Kidney (tissue), 14 donors: Measurements from ENCODE around the gene B3GALT6. TPM values are rescaled to one million over a fixed set of nuclear protein-coding genes. Genes with fewer than 3 reads are reported as not detected.

Experiments
- DNase-seq, 5 donors: peaks; one replicate each; pipeline ENCODE4 v3.0.0-alpha.2; 2013 to 2020
- FAIRE-seq: peaks from 2 replicates; lab custom pipeline; 2012; peaks lifted over from hg19 to GRCh38; lab: Jason Lieb, UNC
- H3K27ac ChIP-seq, 2 donors: one replicate each; pipeline ENCODE4 v1.7.0; 2013; ENCODE audit warnings: low read depth in 2 of 2, low read length in 2 of 2, inconsistent platforms in 1 of 2
- H3K27me3 ChIP-seq: one replicate; pipeline ENCODE4 v1.7.1; 2013; ENCODE audit warnings: low read length, inconsistent platforms; ENCODE audit not compliant: control insufficient read depth, insufficient read depth
- H3K36me3 ChIP-seq, 3 donors: one replicate each; pipeline versions ENCODE4 v1.7.0 to v1.7.1; 2013; ENCODE audit warnings: low read length in 3 of 3, control low read depth in 1 of 3, inconsistent platforms in 1 of 3; ENCODE audit not compliant: insufficient read depth in 3 of 3, control insufficient read depth in 2 of 3
- H3K4me1 ChIP-seq, 3 donors: one replicate each; pipeline versions ENCODE4 v1.7.0 to v1.7.1; 2013; ENCODE audit warnings: low read length in 3 of 3, inconsistent platforms in 1 of 3, low read depth in 1 of 3; ENCODE audit not compliant: control insufficient read depth in 2 of 3, insufficient read depth in 2 of 3
- H3K4me3 ChIP-seq, 3 donors: one replicate each; pipeline versions ENCODE4 v1.7.0 to v1.8.1; 2013; ENCODE audit warnings: low read length in 3 of 3, control low read depth in 1 of 3, inconsistent platforms in 1 of 3
- H3K9ac ChIP-seq, 3 donors: one replicate each; pipeline versions ENCODE4 v1.7.0 to v1.7.1; 2013; ENCODE audit warnings: low read length in 3 of 3, control low read depth in 1 of 3, inconsistent platforms in 1 of 3
- H3K9me3 ChIP-seq, 3 donors: one replicate each; pipeline versions ENCODE4 v1.7.0 to v1.7.1; 2013; ENCODE audit warnings: low read length in 3 of 3, control low read depth in 1 of 3, inconsistent platforms in 1 of 3; ENCODE audit not compliant: control insufficient read depth in 2 of 3, insufficient read depth in 1 of 3
- CTCF ChIP-seq: IDR thresholded peaks from 3 replicates; pipeline ENCODE4 v1.5.1; 2012; ENCODE audit warnings: mild to moderate bottlenecking, moderate library complexity, borderline replicate concordance; ENCODE audit not compliant: insufficient read depth; ENCODE audit errors: extremely low read depth
- intact Hi-C: fragments of 100-400 bp; cut with DNase I; formaldehyde crosslinking; loops from one replicate; pipeline ENCODE4 v1.11.1; 2022
- polyA plus RNA-seq: library from polyadenylated mRNA; stranded (reverse); fragments of 350-450 nt; fragmentation: Illumina TruSeq; extraction: RNeasy Lipid Tissue Mini Kit (QIAGEN cat#74804); gene quantifications from one replicate; pipeline ENCODE4 v1.2.3, GENCODE V29; 2014; ENCODE audit warnings: low read depth, low replicate concordance; ENCODE audit not compliant: insufficient read depth
- total RNA-seq: library from RNA; stranded (reverse); fragmentation: NEBNext Ultra II Directional; extraction: Animal tissue kit (Norgen Biotek cat#: 25700); gene quantifications from one replicate; pipeline ENCODE4 v1.2.1, GENCODE V29; 2021
- donor health status: control.
- donor health status: control.
- donor health status: control.
- donor health status: control.
- donor health status: control.
- donor health status: DM: yes; HTN: yes; CAD: no.
- donor health status: Normal renal cell carcinoma (clear cell type).

The B3GALT6 gene
- total and polyA plus RNA-seq, 2 donors from 2014 or later = 13.7 to 20.3 TPM

DNA sequence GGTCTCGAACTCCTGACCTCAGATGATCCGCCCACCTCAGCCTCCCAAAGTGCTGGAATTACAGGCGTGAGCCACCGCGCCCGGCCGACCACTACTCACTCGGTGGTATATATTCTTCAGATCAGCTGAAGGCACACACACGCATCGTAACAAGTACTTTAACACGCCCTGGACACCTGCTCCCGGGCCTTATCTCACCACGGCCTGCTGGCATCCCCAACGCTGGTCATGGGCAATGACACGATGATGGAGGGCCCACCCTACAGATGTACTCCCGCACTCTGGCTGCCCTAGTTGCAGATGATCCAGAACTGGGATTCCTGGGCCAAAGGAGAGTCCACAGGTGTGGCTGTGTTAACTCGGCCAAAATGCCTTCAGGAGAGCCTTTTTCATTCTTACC is 30.0 kb downstream of the B3GALT6 start:
- Histone ChIP-seq H3K9ac (no peak overlapping the region), H3K27ac (no peak overlapping the region), H3K9me3 (no peaks in the 10 kb centered on the region), H3K27me3 (no peaks in the 10 kb centered on the region), H3K4me3 (no peak overlapping the region), H3K36me3 (peaks cover 5 to 26% (median 18%) of the 10 kb centered on the region in 3 donors), H3K4me1 (peaks cover 0 to 8% (median 5%) of the 10 kb centered on the region in 3 donors)
- DNase-seq (peak in 1 of 5 donors; percentile 40), FAIRE-seq (no peak)
- no peak for TF ChIP-seq CTCF
- intact Hi-C loops = no loop called here

DNA sequence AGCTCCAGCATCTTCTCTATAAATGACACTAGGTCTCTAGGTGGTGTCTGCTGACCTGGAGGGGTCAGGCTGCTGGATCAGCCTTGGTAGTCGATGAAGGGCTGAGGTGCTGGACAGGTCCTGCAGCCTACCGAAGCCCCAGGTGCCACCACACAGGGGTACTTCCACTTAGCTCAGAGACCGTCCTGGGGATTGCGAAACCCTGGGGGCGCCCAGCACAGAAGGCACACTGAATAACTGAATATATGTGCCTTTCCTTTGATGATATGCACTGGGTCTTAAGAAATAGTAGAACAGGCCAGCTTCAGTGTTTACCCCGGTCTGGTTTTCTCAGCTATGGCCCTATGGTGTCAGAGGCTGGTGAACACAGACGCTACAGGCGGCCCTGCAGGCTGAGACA is 30.7 kb downstream of the B3GALT6 start:
- Histone ChIP-seq H3K36me3 (peaks cover 5 to 26% (median 18%) of the 10 kb centered on the region in 3 donors), H3K9ac (no peak overlapping the region), H3K9me3 (no peaks in the 10 kb centered on the region), H3K27me3 (no peaks in the 10 kb centered on the region), H3K4me1 (peaks cover 0 to 8% (median 5%) of the 10 kb centered on the region in 3 donors), H3K27ac (no peak overlapping the region), H3K4me3 (no peak overlapping the region)
- TF ChIP-seq CTCF = no peak
- FAIRE-seq (no peak), DNase-seq (no peak)
- intact Hi-C loops = no loop called here

DNA sequence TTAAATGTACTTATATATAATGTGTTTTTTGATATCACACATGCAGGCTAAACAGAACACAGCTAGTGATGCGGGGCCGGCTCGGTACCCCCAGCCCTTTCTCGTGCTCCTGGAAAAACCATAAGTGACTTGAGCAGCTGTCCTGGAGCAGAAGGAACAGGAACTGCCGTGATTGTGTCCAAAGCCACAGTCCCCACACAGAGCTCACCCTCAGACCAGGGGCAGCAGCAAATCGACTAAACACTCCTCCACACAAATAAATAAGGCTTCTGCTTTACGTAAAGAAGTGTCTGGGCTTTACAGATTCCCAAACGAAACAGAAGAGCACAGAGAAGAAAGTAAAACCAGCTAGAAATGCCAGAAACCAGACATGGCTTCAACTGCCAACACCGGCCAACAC is 32.0 kb downstream of the B3GALT6 start:
- intact Hi-C loops = no loop called here
- H3K27me3 ChIP-seq = no peaks in the 10 kb centered on the region
- H3K4me1 ChIP-seq = peaks cover 0 to 5% (median 5%) of the 10 kb centered on the region in 3 donors
- H3K9ac ChIP-seq = no peak overlapping the region
- H3K4me3 ChIP-seq = no peak overlapping the region
- FAIRE-seq (no peak), DNase-seq (peak in 1 of 5 donors; percentile 35)
- TF ChIP-seq CTCF = no peak
- no peak overlapping the region for H3K27ac ChIP-seq
- no peaks in the 10 kb centered on the region for H3K9me3 ChIP-seq
- peaks cover 3 to 23% (median 17%) of the 10 kb centered on the region in 3 donors for H3K36me3 ChIP-seq

DNA sequence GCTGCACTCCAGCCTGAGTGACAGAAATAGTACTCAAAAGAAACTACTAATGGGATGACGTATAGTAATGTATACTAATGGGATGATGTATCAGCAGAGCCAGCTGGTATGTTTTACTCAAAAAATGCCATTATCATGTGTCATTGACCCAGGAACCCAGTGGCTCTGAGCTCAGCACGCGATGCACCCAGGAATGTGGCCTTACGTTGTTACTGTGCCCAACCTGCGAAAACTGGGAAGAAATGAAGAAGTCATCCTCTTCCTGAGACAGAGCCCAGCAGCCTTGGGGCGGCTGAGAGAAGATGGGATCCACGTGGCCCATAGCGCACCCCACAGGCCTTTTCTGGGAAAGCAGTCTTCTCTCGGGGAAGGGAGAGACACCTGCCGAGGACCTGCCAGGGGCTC is 32.8 kb downstream of the B3GALT6 start:
- no peaks in the 10 kb centered on the region for H3K9me3 ChIP-seq
- peak in 1 of 5 donors; percentile 39 for DNase-seq
- H3K27me3 ChIP-seq = no peaks in the 10 kb centered on the region
- H3K36me3 ChIP-seq = peaks cover 2 to 19% (median 14%) of the 10 kb centered on the region in 3 donors
- no peak for TF ChIP-seq CTCF
- H3K4me1 ChIP-seq = peaks cover 0 to 5% (median 5%) of the 10 kb centered on the region in 3 donors
- intact Hi-C loops = no loop called here
- no peak overlapping the region for H3K9ac ChIP-seq
- no peak for FAIRE-seq
- H3K4me3 ChIP-seq = no peak overlapping the region
- H3K27ac ChIP-seq = peak overlapping the region in 1 of 2 donors; percentile 48
